Ovary (tissue), 9 donors: ENCODE results near the gene C9orf153. TPM values are rescaled to one million over a fixed set of nuclear protein-coding genes. Genes with fewer than 3 reads are reported as not detected.

ENCODE experiments used
- DNase-seq, 5 donors: peaks; one replicate each; pipeline ENCODE4 v3.0.0-alpha.2; 2019 to 2020
- H3K27ac ChIP-seq, 2 donors: fragments of 200-600 bp; one replicate each; pipeline versions ENCODE4 v1.5.1 to v1.8.0; 2019 to 2022
- H3K27me3 ChIP-seq: fragments of 200-600 bp; one replicate; pipeline ENCODE4 v1.8.0; 2022
- H3K36me3 ChIP-seq: fragments of 200-600 bp; sonication (generic); one replicate; pipeline ENCODE4 v1.5.1; 2019
- H3K4me1 ChIP-seq: one replicate; pipeline ENCODE4 v1.8.1; 2013; ENCODE audit warnings: mild to moderate bottlenecking, moderate library complexity; ENCODE audit not compliant: insufficient read depth
- H3K4me3 ChIP-seq: fragments of 200-600 bp; sonication (generic); one replicate; pipeline ENCODE4 v1.5.1; 2017
- H3K9me3 ChIP-seq, 2 donors: fragments of 200-600 bp in 1 of 2; sonication (generic) in 1 of 2; one replicate each; pipeline versions ENCODE4 v1.5.1 to v1.8.1; 2013 to 2019; ENCODE audit warnings: mild to moderate bottlenecking in 1 of 2, moderate library complexity in 1 of 2
- CTCF ChIP-seq, 3 donors: fragments of 450-650 bp in 2 of 3; fragments of 200-600 bp in 1 of 3; IDR thresholded peaks; one replicate each; pipeline versions ENCODE4 v1.5.1 to v1.8.0; 2016 to 2022; ENCODE audit warnings: antibody characterized with exemption in 3 of 3, mild to moderate bottlenecking in 1 of 3
- EP300 ChIP-seq: sonication (generic); formaldehyde crosslinking; IDR thresholded peaks from one replicate; pipeline ENCODE4 v1.6.1; 2017; ENCODE audit warnings: antibody characterized with exemption
- POLR2A ChIP-seq: fragments of 450-650 bp; IDR thresholded peaks from one replicate; pipeline ENCODE4 v1.6.1; 2017; ENCODE audit warnings: antibody characterized with exemption, mild to moderate bottlenecking, moderate library complexity
- WGBS, 3 donors: extraction: QIAGEN DNeasy Blood & Tissue Kit in 1 of 3; methylation state at CpG; one replicate each; pipeline versions ENCODE4 v1.1.5 to v1.1.7; 2013 to 2017; 5-methylcytosine and 5-hydroxymethylcytosine counted together
- intact Hi-C, 4 donors: fragments of 100-400 bp; cut with DNase I; formaldehyde crosslinking; loops; one replicate each; pipeline versions ENCODE4 v1.11.0 to v1.15.1; 2022 to 2023
- polyA plus RNA-seq, 2 donors: library from polyadenylated mRNA; stranded (reverse); fragments of 200-250 nt in 1 of 2; fragments of 350-450 nt in 1 of 2; fragmentation: Illumina TruSeq in 1 of 2; extraction: RNeasy Lipid Tissue Mini Kit (QIAGEN cat#74804) in 1 of 2; gene quantifications; one replicate each; pipeline ENCODE4 v1.2.3, GENCODE V29; 2013 to 2014
- total RNA-seq, 7 donors: library from RNA; depleted of rRNA in 2 of 7; stranded (reverse); fragments of >200 nt in 2 of 7; fragmentation: NEBNext Ultra II Directional in 3 of 7; extraction: Animal tissue kit (Norgen Biotek cat#: 25700) in 3 of 7; gene quantifications; one replicate each; pipeline versions ENCODE4 v1.1.0 to v1.2.4, GENCODE V29; 2016 to 2023
- donor health status: DM: no; HTN: no; CAD: no; lungs with moderate emphysema.
- donor health status: DM: no; HTN: no; CAD: no.
- donor health status: Bipolar disorder and iron deficiency.
- donor health status: DM: yes; HTN: yes; CAD: no.
- donor health status: DM: no; HTN: no; CAD: no.
- donor health status: DM: yes; HTN: yes; CAD: no.

C9orf153 gene
- total and polyA plus RNA-seq, 9 donors: 0.06 to 0.68 (median 0.32) TPM; not detected in 2

- TF ChIP-seq CTCF (IDR thresholded peaks at IDR 0.05) (no peak), POLR2A (no peak), EP300 (no peak)
- no peak for DNase-seq
- Histone ChIP-seq H3K4me1 (no peaks in the 10 kb centered on the region), H3K4me3 (no peak overlapping the region), H3K27me3 (no peaks in the 10 kb centered on the region), H3K27ac (no peak overlapping the region), H3K9me3 (no peaks in the 10 kb centered on the region), H3K36me3 (no peaks in the 10 kb centered on the region)
- 44 to 59% (median 46%) methylated on average over 3 of the region's 3 CpGs for WGBS, 3 donors
- intact Hi-C loops: no loop called here
Observed at GRCh38 chr9:86286278-86286677, 26.8 kb upstream of the C9orf153 start.

- intact Hi-C loops: no loop called here
- no peak for DNase-seq
- no peak for TF ChIP-seq POLR2A
- no peak for TF ChIP-seq CTCF (IDR thresholded peaks at IDR 0.05)
- no peak for TF ChIP-seq EP300
- no peak overlapping the region for H3K4me3 ChIP-seq
- no peaks in the 10 kb centered on the region for H3K36me3 ChIP-seq
- no peak overlapping the region for H3K27ac ChIP-seq
- peaks cover 3% of the 10 kb centered on the region for H3K4me1 ChIP-seq
- 31 to 47% (median 41%) methylated on average over 2 of the region's 2 CpGs for WGBS, 3 donors
- H3K9me3 ChIP-seq: no peaks in the 10 kb centered on the region
- H3K27me3 ChIP-seq: no peaks in the 10 kb centered on the region
Observed at GRCh38 chr9:86285261-86285660, 25.8 kb upstream of the C9orf153 start.

- H3K27me3 ChIP-seq: no peaks in the 10 kb centered on the region
- DNase-seq: peak in 1 of 5 donors; percentile 31
- intact Hi-C loops: no loop called here
- H3K9me3 ChIP-seq: no peaks in the 10 kb centered on the region
- H3K36me3 ChIP-seq: no peaks in the 10 kb centered on the region
- H3K4me1 ChIP-seq: peaks cover 3% of the 10 kb centered on the region
- 14 to 18% (median 15%) methylated on average over 12 of the region's 12 CpGs for WGBS, 3 donors
- peak overlapping the region; percentile 74 for H3K4me3 ChIP-seq
- peak overlapping the region; percentile 50 to 94 for H3K27ac ChIP-seq
- TF ChIP-seq POLR2A: no peak
- TF ChIP-seq EP300: no peak
- no peak for TF ChIP-seq CTCF (IDR thresholded peaks at IDR 0.05)
Observed at GRCh38 chr9:86282979-86283535, 23.6 kb upstream of the C9orf153 start.

GRCh38 chr9:86282077-86282978 lies 22.9 kb upstream of the C9orf153 start, which contains the start of gene ISCA1:
TSS of gene ISCA1 (minus strand) at chr9:86282538. CDS start at chr9:86282458, 80 bp downstream.
- H3K27me3 ChIP-seq: no peaks in the 10 kb centered on the region
- TF ChIP-seq CTCF (IDR thresholded peaks at IDR 0.05) (no peak), POLR2A (peak; percentile 70), EP300 (peak; percentile 43)
- no peaks in the 10 kb centered on the region for H3K36me3 ChIP-seq
- WGBS, 3 donors: 0 to 1% (median 0%) methylated on average over 53 to 101 of the region's 101 CpGs
- no peaks in the 10 kb centered on the region for H3K9me3 ChIP-seq
- intact Hi-C loops: no loop called here
- peak; percentile 97 to 99 (median 99) for DNase-seq
- H3K4me1 ChIP-seq: peaks cover 4% of the 10 kb centered on the region
- peak within 1 kb of the TSS; percentile 74 for H3K4me3 ChIP-seq
- peak within 1 kb of the TSS; percentile 89 to 94 for H3K27ac ChIP-seq
